Esophagus muscularis mucosa (tissue), 4 donors: ENCODE results near the gene NVL.

ENCODE experiments used
- EP300 ChIP-seq: sonication (generic); formaldehyde crosslinking; IDR thresholded peaks from one replicate; pipeline ENCODE4 v1.6.1; 2017; ENCODE audit warnings: antibody characterized with exemption
- POLR2A ChIP-seq: fragments of 450-650 bp; IDR thresholded peaks from one replicate; pipeline ENCODE4 v1.6.1; 2017; ENCODE audit warnings: antibody characterized with exemption, moderate library complexity, mild to moderate bottlenecking, low read depth
- TF ChIP-seq, protein P1 (sequence below), 3 experiments: fragments of 200-600 bp in 2 of 3; fragments of 450-650 bp in 1 of 3; sonication (generic) in 2 of 3; IDR thresholded peaks; one replicate each; pipeline ENCODE4 v1.5.1; 2017 to 2019; ENCODE audit warnings: antibody characterized with exemption in 3 of 3, mild to moderate bottlenecking in 2 of 3, moderate library complexity in 1 of 3

DNA sequence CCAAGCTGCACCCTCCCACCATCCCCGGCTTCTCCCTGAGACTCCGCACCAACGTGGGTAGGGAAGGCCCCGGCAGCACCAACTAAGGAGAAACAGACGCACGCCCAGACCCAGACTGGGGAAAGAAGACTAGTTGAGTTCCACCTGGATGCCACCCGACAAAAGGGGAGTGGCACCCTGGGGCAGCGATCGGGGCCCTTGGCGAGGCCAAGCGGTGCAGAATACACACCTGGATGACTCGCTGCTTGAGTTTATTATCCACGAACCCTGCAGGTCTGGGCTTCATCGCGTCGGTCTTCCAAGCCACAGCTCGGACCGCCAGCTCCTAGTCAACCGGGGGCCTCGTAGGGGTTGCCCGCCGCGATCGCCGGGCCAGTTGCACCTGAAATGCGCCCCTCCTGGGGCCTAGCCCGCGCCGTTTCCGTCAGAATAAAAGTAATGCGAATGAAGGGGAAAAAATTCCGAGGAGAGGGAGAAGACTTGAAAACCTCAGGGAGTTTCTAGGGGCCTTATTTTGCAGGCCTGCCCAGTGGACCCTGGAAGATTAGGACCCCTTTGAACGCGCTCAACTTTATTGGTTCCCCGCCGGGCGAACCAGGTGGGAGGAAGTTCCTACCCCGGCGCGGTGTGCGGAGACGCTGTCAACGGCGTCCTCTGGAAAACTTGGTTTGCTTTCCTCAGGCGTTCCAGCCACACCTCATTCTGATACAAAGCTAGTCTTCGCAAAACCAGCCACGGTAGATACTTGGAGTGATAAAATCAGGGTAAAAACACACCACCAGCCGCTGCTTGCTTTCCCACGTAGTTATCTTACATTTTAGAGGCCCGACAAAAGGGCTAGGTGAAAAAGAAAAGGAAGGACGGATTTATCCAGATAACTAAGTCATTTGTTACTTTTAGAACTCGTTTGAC lies at the start of gene NVL:
- TF ChIP-seq POLR2A (no peak), EP300 (no peak)
- TF ChIP-seq, protein P1, sequence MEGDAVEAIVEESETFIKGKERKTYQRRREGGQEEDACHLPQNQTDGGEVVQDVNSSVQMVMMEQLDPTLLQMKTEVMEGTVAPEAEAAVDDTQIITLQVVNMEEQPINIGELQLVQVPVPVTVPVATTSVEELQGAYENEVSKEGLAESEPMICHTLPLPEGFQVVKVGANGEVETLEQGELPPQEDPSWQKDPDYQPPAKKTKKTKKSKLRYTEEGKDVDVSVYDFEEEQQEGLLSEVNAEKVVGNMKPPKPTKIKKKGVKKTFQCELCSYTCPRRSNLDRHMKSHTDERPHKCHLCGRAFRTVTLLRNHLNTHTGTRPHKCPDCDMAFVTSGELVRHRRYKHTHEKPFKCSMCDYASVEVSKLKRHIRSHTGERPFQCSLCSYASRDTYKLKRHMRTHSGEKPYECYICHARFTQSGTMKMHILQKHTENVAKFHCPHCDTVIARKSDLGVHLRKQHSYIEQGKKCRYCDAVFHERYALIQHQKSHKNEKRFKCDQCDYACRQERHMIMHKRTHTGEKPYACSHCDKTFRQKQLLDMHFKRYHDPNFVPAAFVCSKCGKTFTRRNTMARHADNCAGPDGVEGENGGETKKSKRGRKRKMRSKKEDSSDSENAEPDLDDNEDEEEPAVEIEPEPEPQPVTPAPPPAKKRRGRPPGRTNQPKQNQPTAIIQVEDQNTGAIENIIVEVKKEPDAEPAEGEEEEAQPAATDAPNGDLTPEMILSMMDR (IDR thresholded peaks at IDR 0.05): no peak
